GM12875 (cell line): Measurements from ENCODE around the gene PSMD6.
A peak's percentile ranks its signal among the peaks of the same experiment; 100 is the strongest.

Experiments used
- H3K4me3 ChIP-seq: one replicate; pipeline ENCODE4 v1.5.1; 2011; ENCODE audit warnings: low read depth, low read length, control low read depth
- CTCF ChIP-seq: IDR thresholded peaks from 2 replicates; pipeline ENCODE4 v1.5.1; 2011; ENCODE audit warnings: low read depth, mild to moderate bottlenecking, control low read depth, inconsistent platforms, low read length, moderate library complexity, borderline replicate concordance; ENCODE audit not compliant: insufficient read depth

The PSMD6 gene

GRCh38 chr3:64026346-64026745, 3.1 kb upstream of the PSMD6 start:
- no peak for TF ChIP-seq CTCF

GRCh38 chr3:64023861-64024223, 548 bp upstream of the PSMD6 start:
- TF ChIP-seq CTCF: no peak
- no peak overlapping the region for H3K4me3 ChIP-seq

More at GRCh38 chr3:64026346-64026745, 3.1 kb upstream of the PSMD6 start:
- H3K4me3 ChIP-seq: no peak overlapping the region

GRCh38 chr3:64022451-64023186, 675 bp downstream of the PSMD6 start:
- peak overlapping the region; percentile 81 for H3K4me3 ChIP-seq
- no peak for TF ChIP-seq CTCF

GRCh38 chr3:64021922-64022321, 1.4 kb downstream of the PSMD6 start:
- no peak for TF ChIP-seq CTCF
- peak overlapping the region; percentile 81 for H3K4me3 ChIP-seq

GRCh38 chr3:64019879-64020278, 3.4 kb downstream of the PSMD6 start:
- H3K4me3 ChIP-seq: no peak overlapping the region
- TF ChIP-seq CTCF: no peak

- H3K4me3 ChIP-seq: no peak overlapping the region
- no peak for TF ChIP-seq CTCF
These were observed 4.0 kb downstream of the PSMD6 start for GRCh38 chr3:64019271-64019670.

GRCh38 chr3:64016941-64017620, 6.2 kb downstream of the PSMD6 start:
- no peak overlapping the region for H3K4me3 ChIP-seq
- TF ChIP-seq CTCF: no peak
